ENCODE results near the gene SUMO1. TPM values are rescaled to one million over a fixed set of nuclear protein-coding genes. Genes with fewer than 3 reads are reported as not detected.

Gene SUMO1
- total and polyA plus RNA-seq, 5 experiments from 2014 or later, result 53.0 to 166 (median 136) TPM

- no peaks in the 10 kb centered on the region for H3K9me3 Mint-ChIP-seq
- H3K36me3 Mint-ChIP-seq, result peaks cover 0 to 6% (median 0%) of the 10 kb centered on the region in 3 donors
- H3K4me1 Mint-ChIP-seq, result peaks cover 0 to 2% (median under 1%) of the 10 kb centered on the region in 4 donors
- H3K4me3 Mint-ChIP-seq, result no peak overlapping the region
- ATAC-seq (no peak), DNase-seq (no peak)
- peaks cover 4 to 22% (median 15%) of the 10 kb centered on the region in 5 donors for H3K27me3 Mint-ChIP-seq
- POLR2A ChIA-PET, result no interaction called here
- H3K27ac Mint-ChIP-seq, result no peak overlapping the region
Observed at GRCh38 chr2:202193881-202194353, 44.5 kb downstream of the SUMO1 start.

- DNase-seq, result no peak
- peaks cover 0 to 6% (median 0%) of the 10 kb centered on the region in 3 donors for H3K36me3 Mint-ChIP-seq
- peaks cover 0 to 2% (median under 1%) of the 10 kb centered on the region in 4 donors for H3K4me1 Mint-ChIP-seq
- peak overlapping the region in 1 of 10 donors; percentile 48 for H3K27ac Mint-ChIP-seq
- no peak overlapping the region for H3K4me3 Mint-ChIP-seq
- H3K9me3 Mint-ChIP-seq, result no peaks in the 10 kb centered on the region
- H3K27me3 Mint-ChIP-seq, result peaks cover 4 to 22% (median 15%) of the 10 kb centered on the region in 5 donors
- POLR2A ChIA-PET, result no interaction called here
- no peak for ATAC-seq
Observed at GRCh38 chr2:202193305-202193704, 45.1 kb downstream of the SUMO1 start.

- Mint-ChIP-seq H3K27me3 (peaks cover 0 to 13% (median 9%) of the 10 kb centered on the region in 5 donors), H3K4me1 (no peaks in the 10 kb centered on the region), H3K4me3 (no peak overlapping the region), H3K27ac (no peak overlapping the region), H3K9me3 (no peaks in the 10 kb centered on the region), H3K36me3 (peaks cover 0 to 1% (median 0%) of the 10 kb centered on the region in 3 donors)
- POLR2A ChIA-PET, result no interaction called here
- no peak for DNase-seq
- no peak for ATAC-seq
Observed at GRCh38 chr2:202187570-202187969, 50.8 kb downstream of the SUMO1 start.

GRCh38 chr2:202186641-202187202, 51.7 kb downstream of the SUMO1 start:
- Mint-ChIP-seq H3K4me3 (no peak overlapping the region), H3K36me3 (peaks cover 0 to 1% (median 0%) of the 10 kb centered on the region in 3 donors), H3K27ac (no peak overlapping the region), H3K9me3 (no peaks in the 10 kb centered on the region), H3K4me1 (no peaks in the 10 kb centered on the region), H3K27me3 (peaks cover 0 to 13% (median 9%) of the 10 kb centered on the region in 5 donors)
- DNase-seq, result no peak
- no peak for ATAC-seq
- POLR2A ChIA-PET, result no interaction called here

GRCh38 chr2:202185156-202185555, 53.2 kb downstream of the SUMO1 start:
- Mint-ChIP-seq H3K27ac (no peak overlapping the region), H3K4me1 (no peaks in the 10 kb centered on the region), H3K4me3 (no peak overlapping the region), H3K36me3 (peaks cover 0 to 1% (median 0%) of the 10 kb centered on the region in 3 donors), H3K9me3 (no peaks in the 10 kb centered on the region), H3K27me3 (peaks cover 0 to 11% (median 9%) of the 10 kb centered on the region in 5 donors)
- no peak for DNase-seq
- no peak for ATAC-seq
- POLR2A ChIA-PET, result interaction anchor here (0.6 kb wide), 1 partner anchor 327 kb away, joined by 4 read pairs; no protein-coding TSS in a partner anchor

- Mint-ChIP-seq H3K4me1 (no peaks in the 10 kb centered on the region), H3K4me3 (no peak overlapping the region), H3K36me3 (peaks cover 0 to 1% (median 0%) of the 10 kb centered on the region in 3 donors), H3K9me3 (no peaks in the 10 kb centered on the region), H3K27ac (no peak overlapping the region), H3K27me3 (peaks cover 0 to 12% (median 9%) of the 10 kb centered on the region in 5 donors)
- POLR2A ChIA-PET, result no interaction called here
- ATAC-seq (no peak), DNase-seq (no peak)
Observed at GRCh38 chr2:202184557-202184956, 53.8 kb downstream of the SUMO1 start.

- Mint-ChIP-seq H3K36me3 (peaks cover 0 to 1% (median 0%) of the 10 kb centered on the region in 3 donors), H3K4me1 (peaks cover 0 to 1% (median 0%) of the 10 kb centered on the region in 4 donors), H3K27me3 (peaks cover 0 to 11% (median 0%) of the 10 kb centered on the region in 5 donors), H3K27ac (no peak overlapping the region), H3K9me3 (no peaks in the 10 kb centered on the region), H3K4me3 (no peak overlapping the region)
- POLR2A ChIA-PET, result no interaction called here
- DNase-seq, result peak; percentile 8 to 71 (median 51)
- ATAC-seq, result peak; percentile 68 to 70
Observed at GRCh38 chr2:202178346-202178958, 59.9 kb downstream of the SUMO1 start.

GRCh38 chr2:202172439-202173211, 65.8 kb downstream of the SUMO1 start:
- H3K9me3 Mint-ChIP-seq, result no peaks in the 10 kb centered on the region
- H3K27me3 Mint-ChIP-seq, result peaks cover 8 to 22% (median 15%) of the 10 kb centered on the region in 5 donors
- DNase-seq, result no peak
- H3K4me3 Mint-ChIP-seq, result no peak overlapping the region
- POLR2A ChIA-PET, result no interaction called here
- peaks cover 7 to 20% (median 15%) of the 10 kb centered on the region in 4 donors for H3K4me1 Mint-ChIP-seq
- peak overlapping the region in 2 of 10 donors; percentile 29 to 43 for H3K27ac Mint-ChIP-seq
- peak in 1 of 2 donors; percentile 53 for ATAC-seq
- no peaks in the 10 kb centered on the region for H3K36me3 Mint-ChIP-seq

GRCh38 chr2:202171241-202171825, 67.1 kb downstream of the SUMO1 start:
- peaks cover 7 to 20% (median 15%) of the 10 kb centered on the region in 4 donors for H3K4me1 Mint-ChIP-seq
- H3K27ac Mint-ChIP-seq, result peak overlapping the region in 1 of 10 donors; percentile 20
- DNase-seq (peak in 2 of 10 donors; percentile 7 to 9), ATAC-seq (peak in 1 of 2 donors; percentile 42)
- H3K4me3 Mint-ChIP-seq, result peak overlapping the region in 7 of 10 donors; percentile 7 to 56 (median 31)
- H3K9me3 Mint-ChIP-seq, result no peaks in the 10 kb centered on the region
- peaks cover 8 to 22% (median 15%) of the 10 kb centered on the region in 5 donors for H3K27me3 Mint-ChIP-seq
- POLR2A ChIA-PET, result interaction anchor here (0.7 kb wide), 1 partner anchor 1595 kb away, joined by 8 read pairs; no protein-coding TSS in a partner anchor
- H3K36me3 Mint-ChIP-seq, result no peaks in the 10 kb centered on the region

GRCh38 chr2:202169832-202170424, 68.5 kb downstream of the SUMO1 start:
- Mint-ChIP-seq H3K4me1 (peaks cover 7 to 20% (median 15%) of the 10 kb centered on the region in 4 donors), H3K27me3 (peaks cover 8 to 24% (median 15%) of the 10 kb centered on the region in 5 donors), H3K4me3 (no peak overlapping the region), H3K27ac (peak overlapping the region in 1 of 10 donors; percentile 59), H3K36me3 (no peaks in the 10 kb centered on the region), H3K9me3 (no peaks in the 10 kb centered on the region)
- no peak for ATAC-seq
- POLR2A ChIA-PET, result no interaction called here
- no peak for DNase-seq

GRCh38 chr2:202169131-202169530, 69.3 kb downstream of the SUMO1 start:
- no peak for ATAC-seq
- Mint-ChIP-seq H3K27ac (no peak overlapping the region), H3K36me3 (no peaks in the 10 kb centered on the region), H3K4me1 (peaks cover 7 to 20% (median 15%) of the 10 kb centered on the region in 4 donors), H3K4me3 (no peak overlapping the region), H3K9me3 (no peaks in the 10 kb centered on the region), H3K27me3 (peaks cover 8 to 24% (median 15%) of the 10 kb centered on the region in 5 donors)
- POLR2A ChIA-PET, result no interaction called here
- no peak for DNase-seq

GRCh38 chr2:202165945-202166344, 72.5 kb downstream of the SUMO1 start:
- H3K36me3 Mint-ChIP-seq, result no peaks in the 10 kb centered on the region
- no peak overlapping the region for H3K4me3 Mint-ChIP-seq
- peaks cover 3 to 5% (median 4%) of the 10 kb centered on the region in 4 donors for H3K4me1 Mint-ChIP-seq
- no peaks in the 10 kb centered on the region for H3K9me3 Mint-ChIP-seq
- H3K27ac Mint-ChIP-seq, result no peak overlapping the region
- DNase-seq (no peak), ATAC-seq (no peak)
- POLR2A ChIA-PET, result no interaction called here
- peaks cover 5 to 19% (median 12%) of the 10 kb centered on the region in 5 donors for H3K27me3 Mint-ChIP-seq
